HG03565 (cell line): ENCODE measurements around the gene MOGAT3.
"Not testable (repeated sequence)": the region's sequence is repeated elsewhere in the genome, so short reads cannot be mapped to it uniquely, and the experiment has no call there.

Experiments
- ATAC-seq: cut with Tn5 transposase; IDR thresholded peaks from one replicate; pipeline ENCODE4 v1.9.1; 2021; ENCODE audit warnings: mild to moderate bottlenecking, moderate library complexity; ENCODE audit not compliant: unreplicated experiment

The MOGAT3 gene

DNA sequence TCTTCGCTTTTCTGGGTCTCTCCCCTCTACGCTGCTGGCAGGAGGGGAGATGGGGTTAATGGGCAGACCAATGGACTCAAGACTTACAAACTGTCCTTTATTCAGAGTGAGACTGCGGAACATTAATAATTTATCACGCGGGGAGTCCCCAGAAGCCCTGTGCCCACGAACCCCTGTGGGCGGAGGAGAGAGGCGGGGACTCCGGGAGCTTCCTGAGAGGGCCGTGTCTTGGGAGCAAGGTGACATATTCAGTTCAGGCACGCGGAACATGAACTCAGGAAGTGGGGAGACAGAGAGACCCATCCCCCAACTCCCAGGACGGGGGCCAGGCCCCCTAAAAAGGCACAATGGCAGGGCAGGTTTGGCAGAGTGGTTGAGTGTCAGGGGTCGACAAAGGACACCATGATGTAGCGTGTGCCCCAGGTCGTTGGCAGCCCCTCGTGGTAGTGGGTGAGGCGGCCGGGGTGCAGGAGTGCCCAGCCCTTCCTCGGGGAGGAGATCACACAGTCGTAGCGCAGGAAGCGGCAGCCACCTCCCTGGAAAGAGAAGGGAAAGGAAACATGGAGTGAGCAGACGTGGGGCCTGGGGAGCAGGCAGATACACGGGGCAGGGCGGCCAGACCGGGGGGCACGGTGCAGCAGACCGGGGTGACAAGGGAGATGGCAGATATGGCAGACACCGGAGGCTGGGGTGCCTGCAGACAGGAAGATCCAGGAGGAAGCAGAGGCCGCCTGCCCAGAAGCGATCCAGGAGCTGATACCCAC lies 5.2 kb upstream of the MOGAT3 start:
- ATAC-seq: no peak

DNA sequence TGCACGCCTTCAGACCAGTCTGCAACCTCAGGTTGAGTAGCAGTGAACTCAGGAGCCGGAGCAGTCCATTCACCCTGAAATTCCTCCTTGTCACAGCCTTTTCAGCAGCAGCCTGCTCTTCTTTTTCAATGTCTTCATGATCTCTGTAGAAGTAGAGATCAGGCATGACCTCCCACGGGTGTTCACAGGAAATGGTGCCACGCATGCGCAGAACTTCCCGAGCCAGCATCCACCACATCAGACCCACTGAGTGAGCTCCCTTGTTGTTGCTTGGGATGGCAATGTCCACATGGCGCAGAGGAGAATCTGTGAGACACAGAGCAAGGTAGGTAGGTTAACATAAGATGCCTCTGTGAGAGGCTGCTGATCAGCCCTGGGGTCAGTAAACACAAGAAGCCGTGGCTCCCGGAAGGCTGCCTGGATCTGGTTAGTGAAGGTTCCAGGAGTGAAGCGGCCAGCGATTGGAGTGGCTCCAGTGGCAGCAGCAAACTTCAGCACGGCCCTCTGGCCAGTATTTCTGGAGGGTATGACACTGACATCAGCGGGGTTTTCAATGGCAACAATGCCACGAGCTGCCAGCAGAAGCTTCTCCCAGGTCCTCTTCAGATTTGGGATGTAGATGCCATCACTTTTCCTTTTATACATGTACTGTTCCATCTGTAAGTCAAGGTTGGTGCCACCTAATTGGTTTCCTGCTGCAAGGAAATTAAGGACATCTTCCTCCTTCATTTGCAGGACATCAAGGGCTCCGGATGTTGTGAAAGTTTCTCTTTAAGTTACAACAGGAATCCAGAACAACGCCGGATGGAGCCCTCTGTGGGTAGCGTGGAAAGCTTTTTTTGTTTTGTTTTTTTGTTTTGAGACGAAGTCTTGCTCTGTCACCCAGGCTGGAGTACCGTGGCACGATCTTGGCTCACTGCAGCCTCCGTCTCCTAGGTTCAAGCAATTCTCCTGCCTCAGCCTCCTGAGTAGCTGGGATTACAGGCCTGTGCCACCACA lies 3.2 kb upstream of the MOGAT3 start:
- not testable (repeated sequence) for ATAC-seq

DNA sequence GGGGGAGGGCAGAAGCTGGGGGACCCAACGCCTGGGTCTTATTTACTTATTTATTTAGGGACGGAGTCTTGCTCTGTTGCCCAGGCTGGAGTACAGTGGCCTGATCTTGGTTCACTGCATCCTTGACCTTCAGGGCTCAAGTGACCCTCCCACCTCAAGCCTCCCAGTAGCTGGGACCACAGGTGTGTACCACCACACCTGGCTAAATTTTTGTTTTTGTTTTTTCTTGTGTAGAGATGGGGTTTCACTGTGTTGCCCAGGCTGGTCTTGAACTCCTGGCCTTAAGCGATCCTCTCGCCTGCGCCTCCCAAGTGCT lies 1.7 kb upstream of the MOGAT3 start:
- no peak for ATAC-seq

DNA sequence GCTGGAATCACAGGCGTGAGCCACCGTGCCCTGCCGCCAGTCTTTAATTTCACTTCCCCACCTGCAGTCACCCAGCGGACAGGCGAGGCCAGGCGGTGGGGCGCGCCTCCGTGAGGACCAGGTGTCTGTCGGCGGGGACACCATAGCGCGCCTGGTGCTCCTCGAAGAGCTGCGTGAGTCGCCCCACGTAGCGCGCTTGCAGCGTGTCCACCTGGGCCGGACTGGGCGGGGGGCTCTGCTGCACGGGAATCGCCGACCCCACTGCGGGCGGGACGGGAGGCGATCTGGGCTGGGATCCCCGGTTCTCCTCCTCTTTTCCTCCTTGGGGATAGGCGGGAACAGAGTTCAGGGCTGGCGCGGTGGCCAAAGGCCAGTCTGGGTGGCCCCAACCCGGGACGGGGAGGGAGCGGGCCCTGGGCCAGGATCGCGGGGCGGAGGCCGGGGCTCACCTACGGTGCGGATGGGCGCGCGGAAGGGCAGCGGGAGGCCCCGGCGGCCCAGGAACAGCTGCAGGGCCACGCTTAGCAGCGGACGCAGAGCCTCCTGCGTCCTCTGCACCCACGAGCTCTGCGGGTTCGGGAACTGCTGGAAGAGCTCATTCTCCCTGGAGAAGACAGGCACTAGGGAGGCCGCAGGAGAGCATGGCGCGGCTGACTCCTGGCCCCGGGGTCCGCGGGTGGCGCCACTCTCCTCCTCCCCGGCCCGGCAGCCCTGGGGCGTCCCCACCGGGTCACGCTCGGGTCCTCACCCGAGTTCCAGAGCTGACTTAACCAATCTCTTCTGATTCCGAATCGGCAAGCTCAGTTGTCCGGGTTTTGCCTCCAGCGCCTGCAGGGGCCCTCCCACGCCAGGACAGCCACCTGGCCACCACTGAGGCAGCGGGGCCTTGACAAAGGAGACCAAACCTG lies 1.1 kb upstream of the MOGAT3 start:
- ATAC-seq: no peak

DNA sequence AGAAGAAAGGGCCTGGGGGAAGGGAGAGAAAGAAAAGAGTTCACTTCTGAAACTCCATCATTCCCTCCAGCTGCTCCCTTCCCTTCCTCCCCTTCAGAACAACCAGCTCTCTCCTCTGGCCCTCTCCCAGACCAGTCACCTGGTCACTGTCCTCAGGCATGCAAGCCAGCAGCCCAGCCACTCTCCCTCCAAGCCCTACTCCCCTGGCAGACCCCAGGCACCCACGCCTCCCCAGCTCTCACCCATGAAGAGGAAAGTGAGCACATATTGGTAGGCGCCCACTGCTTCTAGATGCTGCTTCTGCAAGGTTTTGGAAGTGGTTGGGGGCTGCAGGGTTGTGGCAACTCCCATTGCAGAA lies 353 bp downstream of the MOGAT3 start:
- no peak for ATAC-seq

DNA sequence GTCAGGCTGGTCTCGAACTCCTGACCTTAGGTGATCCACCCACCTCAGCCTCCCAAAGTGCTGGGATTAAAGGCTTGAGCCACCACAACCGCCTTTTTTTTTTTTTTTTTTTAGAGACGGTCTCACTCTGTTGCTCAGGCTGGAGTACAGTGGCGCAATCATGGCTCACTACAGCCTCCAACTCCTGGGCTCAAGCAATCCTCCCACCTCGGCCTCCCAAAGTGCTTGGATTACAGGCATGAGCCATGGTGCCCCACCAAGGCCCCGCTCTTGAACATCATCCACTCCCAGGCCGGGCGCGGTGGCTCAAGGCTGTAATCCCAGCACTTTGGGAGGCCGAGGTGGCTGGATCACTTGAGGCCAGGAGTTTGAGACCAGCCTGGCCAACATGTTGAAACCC lies 1.3 kb downstream of the MOGAT3 start:
- not testable (repeated sequence) for ATAC-seq

DNA sequence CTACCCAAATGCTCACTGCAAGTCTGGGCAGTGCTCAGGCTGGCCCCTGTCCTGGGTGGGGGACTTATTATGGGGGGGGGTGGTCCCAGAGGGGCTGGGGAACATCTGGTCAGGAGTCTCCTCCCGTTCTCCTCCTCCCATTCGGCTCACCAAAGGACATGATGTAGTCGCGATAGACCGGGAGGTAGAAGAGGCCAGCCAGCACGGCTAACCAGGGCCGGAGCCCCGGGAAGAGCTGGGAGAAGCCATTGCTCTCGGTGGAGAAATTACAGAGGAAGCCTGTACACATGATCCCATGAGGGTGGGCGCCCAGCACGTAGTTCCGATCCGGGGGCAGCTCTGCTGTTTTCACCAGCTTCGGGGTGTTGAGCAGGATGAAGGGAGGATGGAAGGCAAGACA lies 2.4 kb downstream of the MOGAT3 start:
- no peak for ATAC-seq

DNA sequence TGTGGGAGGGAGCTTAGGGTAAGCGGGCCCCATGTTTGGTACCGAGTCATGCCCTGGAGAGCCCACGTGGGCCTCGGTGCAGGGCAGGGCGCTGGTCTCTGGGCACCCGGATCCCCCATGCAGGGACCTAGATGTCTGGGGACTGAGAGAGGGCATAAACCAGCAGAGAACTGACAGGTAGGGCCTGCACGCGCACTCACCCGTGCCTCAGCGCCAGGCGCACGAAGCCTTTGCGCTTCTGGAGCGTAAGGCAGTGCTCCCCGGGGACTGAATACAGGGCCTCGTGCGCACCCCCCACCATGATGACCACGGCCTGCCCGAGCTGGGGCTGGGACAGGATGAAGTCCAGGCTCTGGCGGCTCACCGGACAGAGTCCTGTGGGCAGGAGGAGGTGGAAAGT lies 2.8 kb downstream of the MOGAT3 start:
- no peak for ATAC-seq

DNA sequence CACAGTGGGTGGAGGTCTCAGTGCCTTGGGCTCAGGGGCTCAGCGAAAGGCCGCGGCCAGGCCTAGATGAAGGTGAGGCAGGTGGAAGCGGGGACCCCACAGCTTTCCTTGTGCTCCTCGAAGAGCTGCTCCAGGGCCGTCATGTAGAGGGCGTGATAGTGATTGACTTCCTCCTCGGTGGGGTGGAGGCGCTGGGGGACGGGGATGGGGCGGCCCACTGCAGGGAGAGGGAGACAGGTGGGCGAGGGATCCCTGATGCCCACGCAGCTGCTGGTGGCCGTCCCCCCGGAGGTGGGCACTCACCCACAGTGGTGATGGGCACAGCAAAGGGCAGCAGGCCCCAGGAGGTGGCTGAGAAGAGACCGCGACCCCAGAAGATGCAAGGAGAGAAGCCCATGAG lies 5.0 kb downstream of the MOGAT3 start:
- no peak for ATAC-seq

DNA sequence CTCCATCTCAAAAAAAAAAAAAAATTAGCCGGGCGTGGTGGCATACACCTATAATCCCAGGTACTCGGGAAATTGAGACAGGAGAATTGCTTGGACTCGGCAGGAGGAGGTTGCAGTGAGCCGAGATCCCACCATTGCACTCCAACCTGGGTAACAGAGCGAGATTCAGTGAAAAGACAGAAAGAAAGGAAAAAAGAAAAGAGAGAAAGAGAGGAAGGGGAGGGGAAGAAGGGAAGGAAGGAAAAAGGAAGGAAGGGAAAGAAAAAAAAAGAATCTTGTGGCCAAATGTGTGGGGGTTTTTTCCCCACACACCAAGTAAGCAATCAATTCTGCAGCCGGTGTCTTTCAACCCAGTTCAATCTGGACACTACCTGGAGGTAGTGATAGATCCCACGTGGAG lies 11.7 kb downstream of the MOGAT3 start:
- ATAC-seq: no peak

DNA sequence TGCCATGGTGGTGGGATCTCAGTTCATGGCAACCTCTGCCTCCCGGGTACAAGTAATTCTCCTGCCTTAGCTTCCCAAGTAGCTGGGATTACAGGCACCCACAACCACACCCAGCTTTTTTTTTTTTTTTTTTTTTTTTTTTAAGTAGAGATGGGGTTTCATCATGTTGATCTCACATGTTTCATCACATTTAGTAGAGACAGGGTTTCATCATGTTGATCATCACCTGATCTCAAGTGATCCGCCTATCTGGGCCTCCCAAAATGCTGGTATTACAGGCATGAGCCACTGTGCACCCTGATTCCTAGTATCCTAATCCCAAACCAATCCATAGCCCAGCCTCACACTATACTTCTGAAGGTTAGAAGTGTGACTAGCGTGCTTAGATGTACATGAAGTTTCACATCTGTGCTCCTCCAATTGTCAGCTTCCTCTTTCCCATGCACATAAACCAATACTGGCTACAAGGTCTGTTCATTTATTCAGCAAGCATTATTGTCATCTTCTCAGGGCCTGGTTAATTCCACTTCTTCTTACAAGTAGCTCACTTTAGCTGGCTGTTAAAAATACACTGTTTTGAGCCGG lies 13.9 kb downstream of the MOGAT3 start:
- no peak for ATAC-seq

DNA sequence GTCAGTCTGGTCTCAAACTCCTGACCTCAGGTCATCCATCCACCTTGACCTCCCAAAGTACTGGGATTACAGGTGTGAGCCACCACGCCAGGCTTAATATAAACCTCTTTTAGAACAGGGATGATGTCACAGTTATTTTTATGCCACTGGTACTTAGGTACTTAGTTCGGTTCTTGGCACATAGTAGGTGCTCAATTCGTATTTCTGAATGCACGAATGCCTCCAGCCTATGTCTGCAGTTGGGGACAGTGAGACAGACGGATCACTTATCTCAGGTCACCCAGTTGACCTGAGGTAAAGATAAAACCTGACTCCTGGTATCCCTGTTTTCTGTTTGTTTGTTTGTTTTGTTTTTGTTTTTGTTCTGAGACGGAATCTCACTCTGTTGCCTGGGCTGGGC lies 14.6 kb downstream of the MOGAT3 start:
- ATAC-seq: no peak

DNA sequence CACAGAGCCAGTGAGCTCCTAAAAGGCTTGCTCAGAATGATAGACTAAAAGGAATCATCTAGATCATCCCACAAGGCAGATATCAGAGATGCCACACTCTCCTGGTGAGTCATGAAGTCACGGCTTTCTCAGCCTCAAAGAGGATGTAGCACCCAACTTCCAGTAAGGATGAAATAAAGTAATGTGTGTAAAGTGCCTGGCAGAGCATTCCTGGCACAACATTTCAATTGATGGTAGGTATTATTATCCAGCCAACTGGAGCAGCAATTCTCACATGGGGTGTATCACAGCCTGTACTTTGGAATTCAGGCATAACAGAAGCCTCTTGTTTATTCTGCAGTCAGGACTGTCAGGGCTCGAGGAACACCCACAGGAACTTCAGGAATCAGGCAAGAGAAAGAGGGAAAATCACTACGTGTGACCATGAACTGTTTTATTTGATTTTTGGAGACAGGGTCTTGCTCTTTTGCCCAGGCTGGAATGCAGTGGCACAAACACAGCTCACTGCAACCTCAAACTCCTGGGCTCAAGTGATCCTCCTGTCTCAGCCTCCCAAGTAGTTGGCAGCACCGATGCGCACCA lies 15.5 kb downstream of the MOGAT3 start:
- ATAC-seq: no peak

DNA sequence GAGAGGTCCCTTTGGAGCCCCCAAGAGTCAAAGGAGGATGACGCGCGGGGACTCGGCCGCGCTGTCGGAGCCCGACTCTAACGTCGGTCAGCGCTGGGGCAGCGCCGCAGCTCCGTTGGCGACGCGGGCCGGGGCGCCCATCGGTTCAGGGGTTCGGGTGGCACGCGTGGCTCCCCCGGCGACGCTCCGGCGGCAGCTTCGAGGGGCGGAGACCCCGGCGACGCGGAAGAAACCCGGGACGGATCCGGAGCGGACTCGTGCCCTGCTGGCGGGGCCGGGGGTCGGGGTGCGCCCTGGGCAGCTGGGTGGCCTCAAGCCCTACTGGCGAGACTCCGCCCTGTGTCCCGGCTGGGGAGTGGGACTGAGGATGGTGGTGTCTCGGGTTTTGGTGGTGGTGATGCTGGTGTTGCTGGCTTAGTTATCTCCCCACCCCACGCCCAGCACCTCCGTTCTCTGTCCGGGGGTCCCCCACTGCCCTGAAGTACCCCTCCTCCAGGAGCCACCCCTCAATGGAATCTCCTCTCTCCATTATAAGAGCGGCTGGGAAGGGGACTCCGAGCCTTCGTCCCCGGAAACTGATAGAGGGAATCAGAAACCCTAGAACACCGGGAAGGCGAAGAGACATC lies 20.6 kb downstream of the MOGAT3 start, which contains the start of gene NAT16:
Gene NAT16 (minus strand): TSS at position 164 of the 626 bp plus-strand sequence. CDS start 5,486 bp downstream, outside the sequence.
- no peak for ATAC-seq

DNA sequence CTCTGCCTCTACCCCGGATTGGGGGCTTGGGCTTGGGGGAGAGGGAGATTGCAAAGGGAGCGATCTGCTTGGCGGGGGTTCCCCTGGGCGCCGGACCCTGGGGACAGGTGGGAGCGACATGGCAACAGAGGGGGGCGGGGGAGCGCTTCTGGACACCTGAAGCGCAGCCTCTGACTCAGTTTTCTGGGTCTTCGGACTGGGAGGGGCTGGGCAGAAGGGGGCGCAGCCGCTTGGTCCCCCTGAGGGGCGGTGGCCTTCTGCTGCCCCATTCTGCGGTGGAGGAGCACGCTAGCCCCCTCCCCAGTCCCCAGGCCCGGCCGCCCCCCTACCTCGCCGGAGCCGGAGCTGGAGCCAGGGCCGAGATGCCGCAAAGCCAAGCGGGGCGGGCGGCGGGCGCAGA lies 21.1 kb downstream of the MOGAT3 start:
- ATAC-seq: no peak

DNA sequence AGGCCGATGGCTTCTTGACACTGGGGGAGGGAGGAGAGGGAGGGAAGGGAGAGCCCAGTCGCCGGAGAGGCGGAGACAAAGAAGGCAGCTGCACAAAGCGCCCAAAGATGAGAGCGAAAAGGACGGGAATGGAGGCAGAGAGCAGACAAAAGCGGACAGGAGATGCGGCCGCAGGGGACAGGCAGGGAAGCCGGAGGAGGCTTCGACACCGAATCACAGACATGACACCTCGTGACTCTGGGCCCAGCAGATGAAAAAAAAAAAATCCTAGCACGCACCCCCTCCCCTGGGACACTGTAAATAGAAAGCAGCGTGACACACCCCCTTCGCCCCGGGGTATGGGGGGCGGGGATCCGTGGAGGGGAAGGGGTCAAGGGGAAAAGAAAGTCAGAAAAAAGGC lies 21.7 kb downstream of the MOGAT3 start:
- no peak for ATAC-seq

DNA sequence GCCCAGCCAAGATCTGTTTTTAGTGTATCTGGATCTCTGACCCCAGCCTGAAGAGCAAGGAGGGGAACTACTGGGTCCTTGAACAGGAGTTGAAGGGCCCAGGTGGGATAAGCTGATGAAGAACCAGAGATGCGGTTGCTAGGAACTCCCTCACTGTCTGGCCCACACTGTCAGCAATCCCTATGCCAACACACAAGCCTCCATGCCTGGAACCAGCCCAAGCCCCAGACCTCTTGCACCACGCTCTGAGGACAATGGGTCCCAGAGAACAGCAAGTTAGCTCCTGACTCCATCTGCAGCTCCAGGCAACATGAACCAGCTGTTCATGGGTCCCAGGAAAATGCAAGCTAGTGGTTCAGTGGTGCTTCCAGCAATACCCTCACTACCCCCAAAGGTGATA lies 23.2 kb downstream of the MOGAT3 start:
- ATAC-seq: no peak

DNA sequence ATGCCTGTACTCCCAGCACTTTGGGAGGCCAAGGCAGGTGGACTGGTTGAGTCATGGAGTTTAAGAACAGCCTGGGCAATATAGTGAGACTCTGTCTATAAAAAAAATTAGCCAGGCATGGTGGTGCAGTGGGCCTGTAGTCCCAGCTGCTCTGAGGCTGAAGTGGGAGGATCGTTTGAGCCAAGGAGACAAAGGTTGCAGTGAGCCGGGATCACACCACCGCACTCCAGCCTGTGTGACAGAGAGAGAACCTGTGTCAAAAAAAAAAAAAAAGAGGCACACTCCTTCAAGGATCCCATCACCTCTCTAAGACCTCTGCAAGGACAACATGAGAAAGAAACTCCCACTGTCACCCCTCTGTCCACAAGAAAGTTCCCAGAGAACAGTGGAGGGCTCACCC lies 25.2 kb downstream of the MOGAT3 start:
- ATAC-seq: no peak

DNA sequence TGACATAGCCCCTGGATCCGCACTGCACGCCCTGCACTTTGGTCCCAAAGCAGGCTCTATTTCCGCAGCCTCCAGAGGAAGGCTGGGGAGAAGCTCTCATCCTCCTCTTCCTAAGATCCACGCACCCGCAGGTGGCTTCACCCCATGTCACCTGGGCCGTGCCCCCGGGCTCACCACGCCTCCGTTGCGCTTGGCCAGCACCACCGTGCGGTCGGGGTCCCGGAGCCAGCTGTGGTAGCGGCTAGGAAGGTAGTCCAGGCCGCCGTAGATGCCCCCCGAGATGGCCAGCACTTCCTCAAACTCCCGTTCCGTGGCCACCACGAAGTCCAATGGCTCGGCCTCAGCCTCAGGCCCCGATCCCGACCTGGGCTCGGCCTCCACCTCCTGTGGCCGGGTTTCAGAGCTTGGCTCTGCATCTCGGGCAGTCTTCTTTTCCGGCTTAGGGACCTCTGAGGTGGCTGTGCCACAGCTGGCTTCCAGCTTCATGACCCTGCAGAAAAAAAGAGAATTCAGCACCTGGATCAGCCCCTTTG lies 26.4 kb downstream of the MOGAT3 start:
- no peak for ATAC-seq
